Mesenchymal stem cell (in vitro differentiated cells and primary cell): ENCODE results near the gene NECTIN1.

Experiments
- DNase-seq: peaks from one replicate; pipeline ENCODE4 v3.0.0-alpha.2; 2013
- H2AFZ ChIP-seq: one replicate; pipeline ENCODE4 v1.6.1; 2013; ENCODE audit warnings: low read depth, mild to moderate bottlenecking, control low read depth, inconsistent platforms, low read length, moderate library complexity
- H2AK5ac ChIP-seq: 2 replicates; pipeline ENCODE4 v1.6.1; 2013; ENCODE audit warnings: low read length, moderate library complexity, mild to moderate bottlenecking, inconsistent platforms; ENCODE audit not compliant: severe bottlenecking
- H2BK120ac ChIP-seq: one replicate; pipeline ENCODE4 v1.6.1; 2013; ENCODE audit warnings: low read depth, mild to moderate bottlenecking, inconsistent platforms, low read length, moderate library complexity
- H2BK12ac ChIP-seq, 2 experiments: one replicate each; pipeline ENCODE4 v1.6.1; 2013; ENCODE audit warnings: inconsistent platforms in 2 of 2, low read length in 2 of 2, mild to moderate bottlenecking in 2 of 2, moderate library complexity in 2 of 2, control low read depth in 1 of 2
- H2BK15ac ChIP-seq: one replicate; pipeline ENCODE4 v1.6.1; 2013; ENCODE audit warnings: mild to moderate bottlenecking, low read depth, inconsistent platforms; ENCODE audit not compliant: poor library complexity, severe bottlenecking
- H2BK5ac ChIP-seq: 2 replicates; pipeline ENCODE4 v1.6.1; 2013; ENCODE audit warnings: low read depth, mild to moderate bottlenecking, low read length, control low read depth, inconsistent platforms; ENCODE audit not compliant: poor library complexity, severe bottlenecking
- H3K14ac ChIP-seq, 2 experiments: one replicate each; pipeline ENCODE4 v1.6.1; 2013; ENCODE audit warnings: inconsistent platforms in 2 of 2, low read length in 2 of 2, control low read depth in 1 of 2, mild to moderate bottlenecking in 1 of 2, moderate library complexity in 1 of 2
- H3K18ac ChIP-seq, 2 experiments: one replicate each; pipeline ENCODE4 v1.6.1; 2013; ENCODE audit warnings: inconsistent platforms in 2 of 2, low read length in 2 of 2, control low read depth in 1 of 2, low read depth in 1 of 2, mild to moderate bottlenecking in 1 of 2
- H3K23ac ChIP-seq, 2 experiments: one replicate each; pipeline ENCODE4 v1.6.1; 2013; ENCODE audit warnings: inconsistent platforms in 2 of 2, low read length in 2 of 2, mild to moderate bottlenecking in 2 of 2, moderate library complexity in 2 of 2, control low read depth in 1 of 2
- H3K27ac ChIP-seq: 2 replicates; pipeline ENCODE4 v1.5.1; 2013; ENCODE audit warnings: mild to moderate bottlenecking, moderate library complexity, low read length, control low read depth, inconsistent platforms; ENCODE audit not compliant: poor library complexity, severe bottlenecking
- H3K27me3 ChIP-seq, 2 experiments: 2 replicates each; pipeline versions ENCODE4 v1.6.1 to v1.7.0; 2013; ENCODE audit warnings: low read length in 2 of 2, mild to moderate bottlenecking in 2 of 2, moderate library complexity in 2 of 2, control low read depth in 1 of 2, inconsistent platforms in 1 of 2; ENCODE audit not compliant: control insufficient read depth in 1 of 2, insufficient read depth in 1 of 2
- H3K36me3 ChIP-seq, 2 experiments: 2 replicates each; pipeline versions ENCODE4 v1.6.1 to v1.7.0; 2013; ENCODE audit warnings: low read length in 2 of 2, control low read depth in 1 of 2, inconsistent platforms in 1 of 2, low read depth in 1 of 2, mild to moderate bottlenecking in 1 of 2; ENCODE audit not compliant: insufficient read depth in 2 of 2, control insufficient read depth in 1 of 2
- H3K4ac ChIP-seq, 2 experiments: one replicate each; pipeline ENCODE4 v1.6.1; 2013; ENCODE audit warnings: inconsistent platforms in 2 of 2, low read length in 2 of 2, mild to moderate bottlenecking in 2 of 2, moderate library complexity in 2 of 2, control low read depth in 1 of 2, low read depth in 1 of 2
- H3K4me1 ChIP-seq: 2 replicates; pipeline ENCODE4 v1.6.1; 2013; ENCODE audit warnings: low read depth, low read length, control low read depth; ENCODE audit not compliant: control insufficient read depth, insufficient read depth
- H3K4me2 ChIP-seq: 2 replicates; pipeline ENCODE4 v1.6.1; 2013; ENCODE audit warnings: low read length, mild to moderate bottlenecking, inconsistent platforms; ENCODE audit not compliant: poor library complexity, severe bottlenecking
- H3K4me3 ChIP-seq, 2 experiments: 2 replicates each; pipeline versions ENCODE4 v1.5.1 to v1.7.0; 2013; ENCODE audit warnings: low read length in 2 of 2, mild to moderate bottlenecking in 2 of 2, control low read depth in 1 of 2, low read depth in 1 of 2; ENCODE audit not compliant: insufficient read depth in 1 of 2
- H3K79me1 ChIP-seq: replicated peaks from 2 replicates; pipeline ENCODE4 v1.6.1; 2013; ENCODE audit warnings: mild to moderate bottlenecking, control low read depth, low read length, inconsistent platforms; ENCODE audit not compliant: poor library complexity, severe bottlenecking
- H3K9ac ChIP-seq: 2 replicates; pipeline ENCODE4 v1.7.0; 2013; ENCODE audit warnings: mild to moderate bottlenecking, low read length, moderate library complexity
- H3K9me3 ChIP-seq: 2 replicates; pipeline ENCODE4 v1.7.0; 2013; ENCODE audit warnings: mild to moderate bottlenecking, low read length; ENCODE audit not compliant: control insufficient read depth
- H4K8ac ChIP-seq: one replicate; pipeline ENCODE4 v1.6.1; 2013; ENCODE audit warnings: inconsistent platforms, mild to moderate bottlenecking, low read length, moderate library complexity
- H4K91ac ChIP-seq: one replicate; pipeline ENCODE4 v1.6.1; 2013; ENCODE audit warnings: mild to moderate bottlenecking, low read length, inconsistent platforms
- WGBS: methylation state at CpG from one replicate; pipeline ENCODE4 v1.1.7; 2013; ENCODE audit warnings: mixed read lengths; 5-methylcytosine and 5-hydroxymethylcytosine counted together

NECTIN1 gene

GRCh38 chr11:119623682-119624081 lies 105.3 kb downstream of the NECTIN1 start:
- Histone ChIP-seq H4K91ac (no peak overlapping the region), H3K79me1 (no peaks in the 10 kb centered on the region), H3K23ac (no peak overlapping the region), H2BK15ac (peak overlapping the region; percentile 64), H3K27ac (no peak overlapping the region), H3K4ac (no peak overlapping the region), H3K9ac (no peak overlapping the region), H3K36me3 (no peaks in the 10 kb centered on the region), H2BK120ac (no peak overlapping the region), H3K4me1 (peaks cover 4% of the 10 kb centered on the region), H3K4me3 (no peak overlapping the region), H3K14ac (no peak overlapping the region), H3K9me3 (no peaks in the 10 kb centered on the region), H2BK5ac (no peak overlapping the region), H3K18ac (peak overlapping the region in 1 of 2 experiments; percentile 0), H3K27me3 (peaks cover 5 to 17% of the 10 kb centered on the region in 2 experiments), H2AK5ac (no peak overlapping the region), H4K8ac (no peak overlapping the region), H2BK12ac (no peak overlapping the region), H3K4me2 (no peak overlapping the region), H2AFZ (no peak overlapping the region)
- DNase-seq = no peak
- WGBS = 77% methylated on average over 3 of the region's 5 CpGs

- no peak overlapping the region for H2BK120ac ChIP-seq
- peak overlapping the region in 1 of 2 experiments; percentile 18 for H3K4ac ChIP-seq
- no peaks in the 10 kb centered on the region for H3K79me1 ChIP-seq
- peaks cover 3 to 11% of the 10 kb centered on the region in 2 experiments for H3K27me3 ChIP-seq
- DNase-seq = no peak
- no peak overlapping the region for H3K4me2 ChIP-seq
- H3K36me3 ChIP-seq = no peaks in the 10 kb centered on the region
- no peak overlapping the region for H3K14ac ChIP-seq
- no peak overlapping the region for H2AK5ac ChIP-seq
- no peak overlapping the region for H4K8ac ChIP-seq
- no peak overlapping the region for H3K27ac ChIP-seq
- WGBS = 92% methylated on average over 17 of the region's 17 CpGs
- no peak overlapping the region for H4K91ac ChIP-seq
- no peak overlapping the region for H2AFZ ChIP-seq
- no peak overlapping the region for H3K23ac ChIP-seq
- peaks cover 4% of the 10 kb centered on the region for H3K4me1 ChIP-seq
- no peaks in the 10 kb centered on the region for H3K9me3 ChIP-seq
- no peak overlapping the region for H2BK12ac ChIP-seq
- no peak overlapping the region for H2BK15ac ChIP-seq
- H3K4me3 ChIP-seq = no peak overlapping the region
- H3K18ac ChIP-seq = no peak overlapping the region
- no peak overlapping the region for H3K9ac ChIP-seq
- no peak overlapping the region for H2BK5ac ChIP-seq
Measured at GRCh38 chr11:119622454-119623143, 106.4 kb downstream of the NECTIN1 start.

- Histone ChIP-seq H3K14ac (no peak overlapping the region), H2BK15ac (no peak overlapping the region), H3K4ac (no peak overlapping the region), H2AFZ (no peak overlapping the region), H3K4me1 (peaks cover 18% of the 10 kb centered on the region), H3K4me2 (no peak overlapping the region), H3K4me3 (no peak overlapping the region), H3K79me1 (no peaks in the 10 kb centered on the region), H3K23ac (no peak overlapping the region), H3K27me3 (no peaks in the 10 kb centered on the region), H4K8ac (no peak overlapping the region), H2AK5ac (no peak overlapping the region), H3K9ac (no peak overlapping the region), H3K36me3 (no peaks in the 10 kb centered on the region), H2BK120ac (no peak overlapping the region), H4K91ac (no peak overlapping the region), H3K9me3 (no peaks in the 10 kb centered on the region), H3K18ac (no peak overlapping the region), H2BK12ac (no peak overlapping the region), H3K27ac (no peak overlapping the region), H2BK5ac (no peak overlapping the region)
- no peak for DNase-seq
- 84% methylated on average over 3 of the region's 3 CpGs for WGBS
Measured at GRCh38 chr11:119619665-119620064, 109.3 kb downstream of the NECTIN1 start.

- Histone ChIP-seq H4K91ac (no peak overlapping the region), H2BK15ac (no peak overlapping the region), H3K4me2 (no peak overlapping the region), H2AK5ac (no peak overlapping the region), H3K27me3 (no peaks in the 10 kb centered on the region), H3K27ac (no peak overlapping the region), H3K4ac (no peak overlapping the region), H3K14ac (no peak overlapping the region), H3K9me3 (no peaks in the 10 kb centered on the region), H3K23ac (no peak overlapping the region), H2BK120ac (no peak overlapping the region), H3K36me3 (no peaks in the 10 kb centered on the region), H4K8ac (no peak overlapping the region), H3K9ac (no peak overlapping the region), H3K18ac (no peak overlapping the region), H2BK5ac (no peak overlapping the region), H3K4me1 (peaks cover 18% of the 10 kb centered on the region), H3K4me3 (no peak overlapping the region), H3K79me1 (no peaks in the 10 kb centered on the region), H2BK12ac (no peak overlapping the region), H2AFZ (no peak overlapping the region)
- no peak for DNase-seq
- 76% methylated on average over 7 of the region's 8 CpGs for WGBS
Measured at GRCh38 chr11:119618208-119618909, 110.6 kb downstream of the NECTIN1 start.
